Fibroblast of the aortic adventitia (primary cell): Measurements from ENCODE around the gene THRAP3. TPM values are rescaled to one million over a fixed set of nuclear protein-coding genes. Genes with fewer than 3 reads are reported as not detected.

Source experiments
- DNase-seq: peaks from one replicate; pipeline ENCODE4 v3.0.0-alpha.2; 2010; ENCODE audit warnings: low read depth
- H3K4me3 ChIP-seq: 2 replicates; pipeline ENCODE4 v1.5.1; 2011; ENCODE audit warnings: low read depth, mild to moderate bottlenecking, control low read depth, low read length, moderate library complexity
- CTCF ChIP-seq: IDR thresholded peaks from 2 replicates; pipeline ENCODE4 v1.5.1; 2011; ENCODE audit warnings: mild to moderate bottlenecking, low read length, control low read depth, inconsistent platforms; ENCODE audit not compliant: insufficient read depth
- total RNA-seq: library from RNA; depleted of rRNA; stranded (reverse); fragments of >200 nt; gene quantifications from 2 replicates; pipeline ENCODE4 v1.2.3, GENCODE V29; 2012; ENCODE audit warnings: low replicate concordance

The THRAP3 gene
- total RNA-seq, 1 donor: 130 TPM

GRCh38 chr1:36273024-36273423 is 48.8 kb downstream of the THRAP3 start:
- no peak for TF ChIP-seq CTCF
- peak; percentile 64 for DNase-seq

GRCh38 chr1:36274201-36274600 is 50.0 kb downstream of the THRAP3 start:
- no peak for TF ChIP-seq CTCF

More at GRCh38 chr1:36273024-36273423, 48.8 kb downstream of the THRAP3 start:
- H3K4me3 ChIP-seq: no peak overlapping the region

GRCh38 chr1:36276688-36277087 is 52.4 kb downstream of the THRAP3 start:
- no peak overlapping the region for H3K4me3 ChIP-seq
- no peak for DNase-seq
- no peak for TF ChIP-seq CTCF

More at GRCh38 chr1:36274201-36274600, 50.0 kb downstream of the THRAP3 start:
- no peak for DNase-seq
- H3K4me3 ChIP-seq: no peak overlapping the region

- DNase-seq: peak; percentile 80
- TF ChIP-seq CTCF: no peak
- H3K4me3 ChIP-seq: no peak overlapping the region
Observed at GRCh38 chr1:36279110-36279788, 55.0 kb downstream of the THRAP3 start.

GRCh38 chr1:36279789-36280296 is 55.6 kb downstream of the THRAP3 start:
- H3K4me3 ChIP-seq: no peak overlapping the region
- TF ChIP-seq CTCF: no peak
- DNase-seq: no peak

GRCh38 chr1:36284061-36284460 is 59.8 kb downstream of the THRAP3 start:
- no peak overlapping the region for H3K4me3 ChIP-seq
- peak; percentile 60 for DNase-seq
- no peak for TF ChIP-seq CTCF
